Stimulated activated CD4-positive, alpha-beta T cell treated with anti-CD3 and anti-CD28 coated beads, Interleukin-15, amount 100 ng/mL, for 24 hours (primary cell): ENCODE results near the gene TSPAN12.
"Not testable (repeated sequence)": the region's sequence is repeated elsewhere in the genome, so short reads cannot be mapped to it uniquely, and the experiment has no call there.

Source experiments
- DNase-seq: peaks from one replicate; pipeline ENCODE4 v3.0.0-alpha.2; 2020

Gene TSPAN12, protein sequence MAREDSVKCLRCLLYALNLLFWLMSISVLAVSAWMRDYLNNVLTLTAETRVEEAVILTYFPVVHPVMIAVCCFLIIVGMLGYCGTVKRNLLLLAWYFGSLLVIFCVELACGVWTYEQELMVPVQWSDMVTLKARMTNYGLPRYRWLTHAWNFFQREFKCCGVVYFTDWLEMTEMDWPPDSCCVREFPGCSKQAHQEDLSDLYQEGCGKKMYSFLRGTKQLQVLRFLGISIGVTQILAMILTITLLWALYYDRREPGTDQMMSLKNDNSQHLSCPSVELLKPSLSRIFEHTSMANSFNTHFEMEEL

DNA sequence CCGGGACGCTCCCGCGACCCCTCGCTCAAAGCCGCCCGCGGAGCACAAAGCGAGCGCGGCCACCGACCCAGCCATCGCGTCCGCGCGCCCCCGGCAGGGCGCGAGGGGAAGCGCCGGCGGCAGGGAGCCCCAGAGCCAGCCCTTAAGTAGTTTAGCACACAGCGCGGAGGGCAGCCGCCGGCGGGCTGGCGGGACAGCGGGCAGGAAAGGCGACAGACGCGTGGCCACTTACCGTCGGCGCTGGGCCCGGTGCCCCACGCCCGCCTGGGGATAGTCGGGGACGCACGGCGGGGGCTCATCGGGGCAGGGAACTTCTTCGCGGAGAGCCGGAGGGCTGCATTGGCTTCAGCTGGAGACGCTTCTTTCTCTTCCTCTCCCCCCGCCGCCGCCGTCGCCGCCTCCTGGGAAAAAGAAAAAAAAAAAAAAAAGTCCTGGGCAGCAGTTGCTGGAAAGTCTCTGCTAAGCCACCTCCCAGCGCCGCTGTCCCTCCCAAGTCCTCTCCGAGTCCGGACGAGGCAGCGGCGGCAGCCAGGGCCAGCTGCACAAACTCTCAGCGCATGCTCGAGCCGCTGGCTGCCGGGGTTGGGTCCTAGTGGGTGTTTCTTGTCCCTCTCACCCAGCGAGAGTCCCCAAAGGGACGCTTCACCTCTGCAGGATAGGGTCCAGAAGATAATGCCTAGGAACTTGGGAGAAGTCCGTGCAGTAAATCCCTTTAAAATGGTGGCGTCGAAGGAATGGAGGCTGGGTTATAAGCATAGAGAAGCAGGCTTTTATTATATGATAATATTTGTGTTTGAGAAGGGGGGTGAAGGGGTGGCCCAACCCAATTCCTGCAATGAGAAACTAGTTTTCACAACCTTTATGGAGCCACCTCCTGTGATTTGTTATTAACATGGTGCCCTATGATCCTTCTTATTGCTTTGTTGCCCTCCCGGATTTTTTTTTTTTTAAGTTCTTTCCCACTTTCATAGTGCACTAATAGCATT, at the start of gene TSPAN12:
Gene TSPAN12, minus strand, starts transcription at position 557 of the 986 bp plus-strand sequence. CDS start 1,381 bp downstream, outside the sequence.
- DNase-seq = peak; percentile 66

GRCh38 chr7:120898715-120899499, 41.0 kb upstream of the TSPAN12 start:
- no peak for DNase-seq

DNA sequence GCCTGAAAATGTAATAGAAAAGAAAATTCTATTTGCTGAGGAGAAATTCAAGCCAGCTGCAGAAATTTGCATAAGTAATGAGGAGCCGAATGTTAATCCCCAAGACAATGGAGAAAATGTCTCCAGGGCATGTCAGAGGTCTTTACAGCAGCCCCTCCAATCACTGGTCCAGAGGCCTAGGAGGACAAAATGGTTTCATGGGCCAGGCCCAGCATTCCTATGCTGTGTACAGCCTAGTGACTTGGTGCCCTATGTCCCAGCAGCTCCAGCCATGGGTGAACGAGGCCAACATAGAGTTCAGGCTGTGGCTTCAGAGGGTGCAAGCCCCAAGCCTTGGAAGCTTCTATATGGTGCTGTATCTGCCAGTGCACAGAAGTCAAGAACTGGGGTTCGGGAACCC, 37.3 kb upstream of the TSPAN12 start:
- not testable (repeated sequence) for DNase-seq

DNA sequence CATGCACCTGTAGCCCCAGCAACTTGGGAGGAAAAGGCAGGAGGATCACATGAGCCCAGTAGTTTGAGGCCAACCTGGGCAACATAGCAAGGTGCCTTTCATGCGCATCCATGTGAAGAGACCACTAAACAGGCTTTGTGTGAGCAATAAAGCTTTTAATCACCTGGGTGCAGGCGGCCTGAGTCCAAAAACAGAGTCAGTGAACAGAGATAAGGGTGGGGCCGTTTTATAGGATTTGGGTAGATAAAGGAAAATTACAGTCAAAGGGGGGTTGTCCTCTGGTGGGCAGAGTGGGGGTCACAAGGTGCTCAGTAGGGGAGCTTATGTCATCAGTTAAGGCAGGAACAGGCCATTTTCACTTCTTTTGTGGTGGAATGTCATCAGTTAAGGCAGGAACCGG, 27.7 kb upstream of the TSPAN12 start:
- DNase-seq = not testable (repeated sequence)

DNA sequence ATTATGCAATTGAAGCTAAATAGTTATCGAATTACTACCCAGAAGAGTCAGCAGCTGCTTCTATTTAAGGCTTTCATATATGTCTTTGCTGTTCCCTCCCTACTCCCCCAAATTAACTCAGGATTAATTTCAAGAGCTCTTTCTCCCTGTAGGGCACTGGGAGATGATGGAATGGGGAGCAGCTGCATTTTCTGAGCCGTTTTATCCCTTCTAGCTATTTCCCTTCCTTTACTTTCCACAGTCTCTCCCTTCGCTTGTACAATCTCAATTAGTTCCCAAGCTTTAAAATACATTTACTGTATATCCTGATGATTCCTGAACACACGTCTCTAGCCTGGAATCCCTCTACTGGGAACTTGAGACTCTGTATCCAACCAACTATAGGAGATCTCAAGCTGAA, 19.8 kb upstream of the TSPAN12 start:
- DNase-seq = no peak

DNA sequence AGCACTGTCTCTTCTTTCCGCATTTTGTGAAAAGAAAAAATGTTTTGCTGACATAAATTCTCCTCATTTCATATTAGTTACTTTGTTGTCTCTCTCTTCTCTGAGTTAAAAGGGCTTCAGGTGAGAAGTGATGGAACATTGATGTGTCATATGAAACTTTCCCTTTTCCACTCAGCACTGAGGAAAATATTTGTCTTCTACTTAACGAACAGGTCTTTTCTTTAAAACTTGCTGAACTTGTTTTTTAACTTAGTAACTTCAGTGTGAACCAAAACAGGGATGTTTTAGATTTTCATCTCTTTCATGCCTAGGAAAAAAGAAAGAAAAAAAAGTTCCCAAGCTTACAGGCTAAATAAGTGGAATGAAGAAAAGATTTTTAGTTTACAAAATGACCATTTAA, 19.0 kb upstream of the TSPAN12 start:
- no peak for DNase-seq

- no peak for DNase-seq
These were observed 16.8 kb upstream of the TSPAN12 start for GRCh38 chr7:120874722-120875121.

- DNase-seq = no peak
These were observed 16.1 kb upstream of the TSPAN12 start for GRCh38 chr7:120874016-120874415.

- DNase-seq = no peak
These were observed 15.5 kb upstream of the TSPAN12 start for GRCh38 chr7:120873401-120873800.

DNA sequence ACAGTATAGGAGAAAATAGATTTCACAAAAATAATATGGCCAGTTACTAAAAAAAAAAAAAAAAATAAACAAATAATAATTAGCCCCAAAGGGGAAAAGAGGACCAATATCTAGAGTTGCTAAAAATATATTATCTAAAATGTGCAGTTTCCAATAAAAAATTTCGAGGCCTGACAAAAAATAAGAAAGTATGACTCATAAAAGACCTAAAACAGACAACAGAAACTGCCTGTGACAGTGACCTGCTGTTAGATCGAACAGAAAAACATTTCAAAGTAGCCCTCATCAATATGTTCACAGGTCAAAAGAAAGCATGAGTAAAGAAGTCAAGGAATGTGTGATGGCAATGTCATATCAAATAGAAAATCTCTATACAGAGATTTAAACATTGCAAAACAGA, 11.8 kb upstream of the TSPAN12 start:
- DNase-seq = no peak

DNA sequence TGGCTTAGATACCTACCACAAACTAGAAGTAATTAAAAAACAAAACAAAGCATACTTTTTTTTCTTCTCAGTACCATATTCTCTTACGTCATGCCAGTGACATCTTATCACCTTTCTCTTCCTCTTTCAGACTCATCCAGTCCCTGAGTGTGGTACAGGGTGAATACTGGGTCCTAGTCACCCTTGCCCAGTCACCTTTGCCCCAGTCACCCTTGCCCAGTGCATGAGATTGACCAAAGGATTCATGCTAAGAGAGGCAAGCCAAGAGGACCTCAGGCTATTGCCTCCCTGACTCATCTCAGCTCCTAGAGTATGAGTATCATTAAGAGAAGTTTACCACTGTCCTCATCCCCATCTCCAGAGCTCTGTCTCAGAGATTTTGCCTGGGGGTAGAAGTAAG, 10.0 kb upstream of the TSPAN12 start:
- no peak for DNase-seq

DNA sequence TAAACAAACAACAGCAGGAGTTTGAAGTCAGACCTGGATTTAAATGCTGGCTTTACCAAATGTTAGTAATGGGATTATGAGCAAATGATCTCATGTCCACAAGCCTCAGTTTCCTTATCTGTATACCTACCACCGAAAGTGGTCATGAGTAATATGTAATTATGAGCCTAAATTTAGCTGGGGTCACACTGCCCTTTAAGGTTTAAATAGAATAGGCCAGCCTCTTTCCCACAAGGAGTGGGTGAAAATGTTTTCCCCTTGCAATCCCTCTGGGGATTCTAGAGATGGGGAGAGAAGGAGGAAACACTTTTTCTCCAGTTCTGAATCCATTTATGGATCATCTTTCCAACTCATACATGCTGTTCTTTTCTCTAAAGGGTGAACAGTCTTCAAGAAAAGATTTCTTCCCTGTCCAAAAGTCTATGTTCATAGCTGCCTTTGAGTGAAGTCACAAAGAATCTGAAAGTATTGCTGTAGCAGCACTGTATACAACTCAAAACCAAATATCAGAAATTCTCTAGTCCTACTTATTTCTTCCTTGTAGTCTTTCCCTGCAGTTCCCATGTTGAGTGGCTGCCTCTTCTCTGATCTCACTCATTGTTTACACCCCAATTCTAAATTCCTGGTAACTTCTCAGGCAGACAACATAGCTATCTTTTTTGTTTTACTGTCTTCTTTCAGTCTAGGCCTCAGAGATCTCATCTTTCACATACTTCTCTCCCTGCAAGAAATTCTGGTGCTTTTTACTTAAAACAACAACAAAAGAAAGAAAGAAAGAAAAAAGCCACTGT, 7.4 kb upstream of the TSPAN12 start:
- DNase-seq = no peak

DNA sequence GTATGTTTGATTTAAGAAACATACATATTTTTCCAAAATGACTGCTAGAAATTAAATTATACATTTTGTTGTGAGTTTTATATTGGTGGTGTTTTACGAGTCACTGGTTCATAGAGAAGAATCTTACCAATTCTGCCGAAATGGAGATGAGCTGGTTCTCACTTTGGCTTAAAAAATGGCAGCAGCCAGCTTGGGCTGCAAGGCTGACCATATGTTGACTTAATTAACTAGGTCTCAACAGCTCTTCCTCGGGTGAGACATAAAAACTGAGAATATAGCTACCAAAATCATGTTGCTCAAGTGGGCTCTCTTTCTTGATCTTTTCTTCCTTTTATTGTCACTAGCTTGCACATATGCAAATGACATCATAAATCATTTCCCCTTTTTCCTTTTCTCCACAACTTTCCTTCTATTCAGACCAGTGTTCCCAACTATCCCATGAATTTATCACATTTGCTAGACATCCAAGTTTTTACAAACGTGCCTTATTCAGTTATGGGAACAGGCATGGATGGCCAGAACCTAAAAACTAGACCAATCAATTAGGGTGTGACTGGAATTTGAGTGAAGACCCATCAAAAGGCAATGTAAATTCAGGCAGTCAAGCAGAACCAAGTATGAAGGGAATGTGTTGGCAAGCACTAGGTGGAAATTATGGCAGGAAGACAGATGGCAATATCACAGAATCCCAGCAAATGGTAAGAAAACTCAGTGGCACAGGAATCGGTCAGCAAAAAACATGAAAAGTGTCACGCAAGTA, 6.4 kb upstream of the TSPAN12 start:
- DNase-seq = no peak

DNA sequence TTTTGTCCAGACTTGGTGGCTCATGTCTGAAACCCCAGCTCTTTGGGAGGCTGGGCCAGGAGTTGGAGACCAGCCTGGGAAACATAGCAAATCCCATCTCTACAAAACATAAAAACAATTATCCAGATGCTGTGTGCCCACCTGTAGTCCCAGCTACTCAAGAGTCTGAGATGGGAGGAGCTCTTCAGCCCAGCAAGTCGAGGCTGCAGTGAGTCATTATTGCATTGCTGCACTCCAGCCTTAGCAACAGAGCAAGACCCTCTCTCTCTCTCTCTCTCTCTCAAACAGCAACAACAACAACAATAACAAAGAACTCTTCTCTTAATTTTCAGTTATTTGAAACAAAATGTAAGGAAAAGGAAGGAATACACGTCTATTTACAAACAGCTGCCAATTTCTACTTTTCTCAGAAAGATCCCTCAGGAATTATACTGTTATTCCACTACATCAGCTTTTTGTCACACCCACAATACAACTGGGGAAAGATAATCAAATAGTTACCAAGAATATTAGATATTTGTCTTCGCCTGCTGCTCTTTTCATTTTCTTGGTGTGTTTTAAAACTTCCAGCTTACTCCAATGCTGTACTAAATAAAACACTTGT, 5.1 kb upstream of the TSPAN12 start:
- DNase-seq = no peak

DNA sequence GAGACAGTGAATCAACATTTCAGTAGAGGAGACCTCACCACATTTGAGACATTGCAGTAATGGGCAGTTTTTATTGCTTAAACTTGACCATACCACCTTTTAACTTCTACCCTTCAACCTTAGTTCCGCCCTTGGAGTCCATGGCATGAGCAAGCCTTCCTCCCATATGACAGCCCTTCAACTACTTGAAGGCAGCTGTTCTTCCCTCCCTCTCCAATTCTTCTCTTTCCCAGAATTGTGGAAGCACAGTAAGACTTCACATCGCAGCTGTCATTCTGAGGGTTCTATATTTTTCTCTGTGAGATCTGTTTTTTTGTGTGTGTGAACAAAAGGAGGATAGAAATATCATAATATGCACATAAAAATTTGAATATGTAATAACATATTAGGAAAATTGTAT, 2.2 kb upstream of the TSPAN12 start:
- no peak for DNase-seq

DNA sequence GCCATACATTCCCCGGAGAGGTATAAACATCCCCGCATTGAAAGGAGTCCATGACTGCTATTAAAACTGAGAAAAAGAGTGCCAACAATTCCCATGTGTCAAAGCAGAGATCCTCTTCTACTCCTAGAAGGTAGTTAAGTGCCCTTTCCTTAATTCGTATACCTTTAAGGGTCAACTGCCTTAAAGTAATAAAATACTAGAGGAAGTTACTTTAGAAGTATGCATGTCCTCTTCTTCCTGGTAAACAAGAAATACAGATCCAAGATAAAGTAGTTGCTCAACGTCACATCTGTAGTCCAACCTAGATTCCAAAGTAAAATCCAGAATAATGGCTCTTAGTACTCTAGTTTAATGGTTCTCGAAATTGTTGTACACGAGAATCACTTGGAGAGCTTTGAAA, 1.5 kb upstream of the TSPAN12 start:
- no peak for DNase-seq

DNA sequence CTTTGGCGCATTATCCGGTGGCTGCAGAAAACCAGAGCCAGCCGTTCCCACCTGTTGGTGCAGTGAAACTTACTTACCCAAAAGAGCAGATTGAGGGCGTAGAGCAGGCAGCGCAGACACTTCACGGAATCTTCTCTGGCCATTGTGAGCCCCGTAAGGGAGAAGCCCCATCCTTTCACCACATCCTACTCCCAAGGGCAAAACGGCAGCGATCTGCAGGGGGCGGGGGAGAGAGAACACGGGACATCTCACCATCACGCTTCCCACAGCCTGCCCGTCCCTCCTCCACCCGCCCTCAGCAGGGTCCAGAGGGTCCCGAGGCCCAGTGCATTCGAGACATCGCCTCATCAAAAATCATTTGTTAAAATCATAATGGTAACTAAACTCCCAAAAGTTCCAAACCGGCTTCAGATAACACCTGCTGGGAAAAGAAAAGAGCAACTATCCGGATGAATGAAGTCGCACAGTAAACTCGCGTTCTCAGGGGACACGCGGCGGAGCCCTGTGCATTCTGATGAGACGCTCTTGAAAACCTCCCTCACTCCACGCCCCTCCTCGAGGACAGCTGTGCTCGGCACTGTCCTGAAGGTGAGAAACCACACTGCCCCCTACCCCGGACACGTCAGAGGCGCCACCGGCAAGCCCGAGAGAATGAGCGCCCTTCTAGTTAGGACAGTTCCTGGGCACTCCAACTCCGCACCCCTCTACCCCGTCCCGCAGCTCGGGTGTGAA, 1.2 kb downstream of the TSPAN12 start:
- peak; percentile 31 for DNase-seq

GRCh38 chr7:120856198-120856597, 1.7 kb downstream of the TSPAN12 start:
- no peak for DNase-seq

DNA sequence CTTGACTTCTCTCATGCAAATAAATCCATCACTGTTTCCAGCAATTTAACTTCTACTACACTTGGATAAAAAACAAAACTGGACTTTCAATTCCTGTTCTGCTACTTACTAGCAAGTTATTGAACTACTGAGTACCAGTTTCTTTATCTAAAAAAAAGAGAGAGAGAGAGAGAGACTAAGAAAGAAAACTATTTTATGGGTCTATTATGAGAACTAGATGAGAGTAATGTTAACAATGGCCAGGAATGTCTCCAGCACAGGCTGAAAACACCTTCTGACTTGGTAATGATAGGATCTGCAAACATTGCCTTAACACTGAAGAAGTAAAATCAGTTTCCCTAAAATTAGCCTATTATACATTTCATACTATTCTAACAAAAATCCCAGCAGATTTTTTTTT, 5.2 kb downstream of the TSPAN12 start:
- DNase-seq = no peak

GRCh38 chr7:120843109-120843508, 14.8 kb downstream of the TSPAN12 start:
- no peak for DNase-seq
